ENCODE data around the gene CHST8.

GRCh38 chr19:33660410-33661124 is 38.8 kb downstream of the CHST8 start:
- TF ChIP-seq CTCF (IDR thresholded peaks at IDR 0.05; ENCODE audit: low read length): no peak
- TF ChIP-seq EZH2 (optimal IDR thresholded peaks at IDR 0.05; ENCODE audit: low read depth, low read length): no peak
